B cell (primary cell): ENCODE measurements around the gene NKX1-1. TPM values are rescaled to one million over a fixed set of nuclear protein-coding genes. Genes with fewer than 3 reads are reported as not detected.

Source experiments
- ATAC-seq: fragments of 200-7000 bp; cut with Tn5 transposase; one replicate; pipeline ENCODE4 v1.10.0; 2021; ENCODE audit warnings: low read depth, mild to moderate bottlenecking, moderate number of reproducible peaks, moderate library complexity
- CTCF ChIA-PET: fragments of 350-600 bp; sonication (Branson Sonifier 250); formaldehyde crosslinking; loops from one replicate; lab custom pipeline; 2021; ENCODE audit warnings: antibody characterized with exemption, inconsistent platforms; lab: Charles Lee
- POLR2A ChIA-PET: fragments of 350-600 bp; sonication (Branson Sonifier 250); formaldehyde crosslinking; loops from one replicate; lab custom pipeline; 2021; ENCODE audit warnings: antibody characterized with exemption; lab: Charles Lee
- DNase-seq: peaks from one replicate; pipeline ENCODE4 v3.0.0; 2013
- H2AFZ ChIP-seq: 2 replicates; pipeline ENCODE4 v1.6.1; 2012; ENCODE audit warnings: mild to moderate bottlenecking, low read depth, low read length; ENCODE audit not compliant: insufficient read depth, poor library complexity, severe bottlenecking
- H3K27ac ChIP-seq, 2 donors: 1 replicate in 1 of 2; 2 replicates in 1 of 2; pipeline ENCODE4 v1.5.1; 2012 to 2013; ENCODE audit warnings: low read length in 2 of 2, mild to moderate bottlenecking in 2 of 2, moderate library complexity in 1 of 2
- H3K27me3 ChIP-seq, 4 experiments: fragments of 200-600 bp in 1 of 4; sonication (generic) in 1 of 4; replicated peaks in 1 of 4; 1 replicate in 2 of 4; 2 replicates in 2 of 4; pipeline versions ENCODE4 v1.6.1 to v1.7.0; 2013 to 2016; ENCODE audit warnings: low read length in 3 of 4, mild to moderate bottlenecking in 2 of 4, mixed read lengths in 1 of 4, moderate library complexity in 1 of 4; ENCODE audit not compliant: insufficient read depth in 4 of 4, control insufficient read depth in 3 of 4; ENCODE audit errors: control extremely low read depth in 1 of 4
- H3K36me3 ChIP-seq, 2 experiments: replicated peaks in 1 of 2; 1 replicate in 1 of 2; 2 replicates in 1 of 2; pipeline versions ENCODE4 v1.6.1 to v1.7.1; 2013; ENCODE audit warnings: low read length in 1 of 2; ENCODE audit not compliant: insufficient read depth in 2 of 2, control insufficient read depth in 1 of 2; ENCODE audit errors: control extremely low read depth in 1 of 2, extremely low read depth in 1 of 2
- H3K4me1 ChIP-seq, 2 donors: fragments of 200-600 bp in 1 of 2; sonication (generic) in 1 of 2; 1 replicate in 1 of 2; 2 replicates in 1 of 2; pipeline versions ENCODE4 v1.5.1 to v1.6.1; 2013 to 2017; ENCODE audit warnings: low read length in 2 of 2; ENCODE audit not compliant: control insufficient read depth in 2 of 2, insufficient read depth in 2 of 2
- H3K4me2 ChIP-seq: replicated peaks from 2 replicates; pipeline ENCODE3; 2012; ENCODE audit warnings: mild to moderate bottlenecking, low read depth, low read length; ENCODE audit not compliant: poor library complexity, severe bottlenecking
- H3K4me3 ChIP-seq, 5 experiments: fragments of 200-600 bp in 1 of 5; sonication (generic) in 1 of 5; 1 replicate in 3 of 5; 2 replicates in 2 of 5; pipeline versions ENCODE4 v1.5.1 to v1.7.0; 2011 to 2016; ENCODE audit warnings: low read length in 4 of 5, mild to moderate bottlenecking in 4 of 5, low read depth in 2 of 5, control low read depth in 1 of 5, moderate library complexity in 1 of 5; ENCODE audit not compliant: insufficient read depth in 1 of 5; ENCODE audit errors: control extremely low read depth in 1 of 5, extremely low read depth in 1 of 5
- H3K79me2 ChIP-seq: fragments of 200-600 bp; sonication (generic); one replicate; pipeline ENCODE4 v1.6.0; 2016; ENCODE audit warnings: low read length; ENCODE audit not compliant: control insufficient read depth, insufficient read depth
- H3K9ac ChIP-seq: fragments of 200-600 bp; sonication (generic); 2 replicates; pipeline ENCODE4 v1.6.1; 2017; ENCODE audit warnings: mild to moderate bottlenecking, low read length, moderate library complexity
- H3K9me3 ChIP-seq, 3 donors: one replicate each; pipeline versions ENCODE4 v1.6.1 to v1.7.1; 2013; ENCODE audit warnings: low read length in 2 of 3; ENCODE audit not compliant: control insufficient read depth in 2 of 3, insufficient read depth in 1 of 3; ENCODE audit errors: control extremely low read depth in 1 of 3
- H4K20me1 ChIP-seq: 2 replicates; pipeline ENCODE4 v1.6.0; 2012; ENCODE audit warnings: mild to moderate bottlenecking, low read length; ENCODE audit not compliant: insufficient read depth, control insufficient read depth, poor library complexity, severe bottlenecking
- H3K27ac Mint-ChIP-seq: one replicate; pipeline ENCODE4 v1.8.0; 2021; ENCODE audit warnings: mixed read lengths
- H3K27me3 Mint-ChIP-seq: one replicate; pipeline ENCODE4 v1.8.0; 2021; ENCODE audit warnings: mixed read lengths
- H3K4me1 Mint-ChIP-seq: one replicate; pipeline ENCODE4 v1.8.0; 2021; ENCODE audit warnings: mixed read lengths
- H3K4me3 Mint-ChIP-seq: one replicate; pipeline ENCODE4 v1.8.0; 2021; ENCODE audit warnings: mixed read lengths
- H3K9me3 Mint-ChIP-seq: one replicate; pipeline ENCODE4 v1.8.0; 2022; ENCODE audit warnings: mixed read lengths; ENCODE audit not compliant: insufficient read depth
- EZH2 ChIP-seq: IDR thresholded peaks from 2 replicates; pipeline ENCODE4 v1.6.1; 2012; ENCODE audit warnings: borderline replicate concordance, low read depth, mild to moderate bottlenecking, moderate library complexity, low read length; ENCODE audit not compliant: insufficient read depth, poor library complexity, severe bottlenecking
- WGBS: methylation state at CpG from one replicate; pipeline ENCODE4 v1.1.5; 2013; ENCODE audit warnings: missing lambda C conversion rate; ENCODE audit not compliant: insufficient coverage; 5-methylcytosine and 5-hydroxymethylcytosine counted together
- intact Hi-C: fragments of 100-400 bp; cut with micrococcal nuclease; formaldehyde crosslinking; loops from one replicate; pipeline ENCODE4 v1.10.0; 2022
- polyA plus RNA-seq: library from polyadenylated mRNA; depleted of rRNA; stranded (reverse); fragments of >200 nt; gene quantifications from 2 replicates; pipeline ENCODE4 v1.2.3, GENCODE V29; 2012
- total RNA-seq, 2 donors: library from RNA; stranded (reverse); fragments of 120-200 nt in 1 of 2; gene quantifications; 1 replicate in 1 of 2; 2 replicates in 1 of 2; pipeline versions ENCODE4 v1.2.3 to v1.2.4, GENCODE V29; 2013 to 2022
- TF ChIP-seq, protein P1 (sequence below): fragments of 200-600 bp; IDR thresholded peaks from one replicate; pipeline ENCODE4 v1.8.0; 2022; ENCODE audit warnings: antibody characterized with exemption, mild to moderate bottlenecking

Gene NKX1-1
- total and polyA plus RNA-seq, 2 donors (not counting 1 experiment from before 2014, with no cell fraction given): not detected

DNA sequence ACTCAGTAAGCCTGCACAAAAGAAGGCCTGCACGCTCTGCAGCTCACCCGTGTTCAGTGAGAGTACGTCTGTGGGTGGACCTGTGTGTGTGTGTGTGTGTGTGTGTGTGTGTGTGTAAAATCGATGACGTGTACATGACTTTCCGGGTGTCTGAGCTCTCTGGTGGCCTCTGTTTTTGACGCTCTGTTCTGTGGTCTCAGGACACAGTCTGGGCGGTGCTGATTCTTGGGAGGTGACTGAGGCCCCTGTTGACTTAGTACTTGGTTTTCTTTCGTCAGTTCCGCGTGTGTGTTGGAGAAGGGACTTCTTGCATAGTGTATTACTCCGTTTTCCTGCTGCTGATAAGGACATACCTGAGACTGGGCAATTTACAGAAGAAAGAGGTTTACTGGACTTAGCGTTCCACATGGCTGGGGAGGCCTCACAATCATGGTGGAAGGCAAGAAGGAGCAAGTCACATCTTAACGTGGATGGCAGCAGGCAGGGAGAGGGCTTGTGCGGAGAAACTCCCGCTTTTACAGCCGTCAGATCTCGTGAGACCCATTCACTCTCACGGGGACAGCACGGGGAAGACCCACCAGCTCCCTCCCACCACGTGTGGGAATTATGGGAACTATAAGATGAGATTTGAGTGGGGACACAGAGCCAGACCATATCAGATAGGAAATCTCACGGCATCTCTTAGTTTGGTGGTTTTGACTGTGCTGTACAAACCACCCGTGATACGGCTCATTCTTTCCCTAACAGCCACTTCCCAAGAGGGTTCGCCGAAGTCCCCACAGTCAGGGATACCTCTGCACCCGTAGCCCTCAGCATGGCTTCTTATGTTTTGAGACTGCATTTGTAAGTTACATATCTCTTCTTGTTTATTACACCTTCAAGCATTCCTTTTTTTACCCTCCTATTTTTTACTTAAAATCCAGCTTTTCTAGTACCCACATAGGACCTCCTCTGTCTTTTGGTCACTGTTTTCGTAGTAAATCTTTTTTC lies 34.8 kb downstream of the NKX1-1 start:
- POLR2A ChIA-PET: no interaction called here
- H3K27me3 Mint-ChIP-seq: no peaks in the 10 kb centered on the region
- ATAC-seq (no peak), DNase-seq (no peak)
- CTCF ChIA-PET: no interaction called here
- TF ChIP-seq EZH2: no peak
- TF ChIP-seq, protein P1, sequence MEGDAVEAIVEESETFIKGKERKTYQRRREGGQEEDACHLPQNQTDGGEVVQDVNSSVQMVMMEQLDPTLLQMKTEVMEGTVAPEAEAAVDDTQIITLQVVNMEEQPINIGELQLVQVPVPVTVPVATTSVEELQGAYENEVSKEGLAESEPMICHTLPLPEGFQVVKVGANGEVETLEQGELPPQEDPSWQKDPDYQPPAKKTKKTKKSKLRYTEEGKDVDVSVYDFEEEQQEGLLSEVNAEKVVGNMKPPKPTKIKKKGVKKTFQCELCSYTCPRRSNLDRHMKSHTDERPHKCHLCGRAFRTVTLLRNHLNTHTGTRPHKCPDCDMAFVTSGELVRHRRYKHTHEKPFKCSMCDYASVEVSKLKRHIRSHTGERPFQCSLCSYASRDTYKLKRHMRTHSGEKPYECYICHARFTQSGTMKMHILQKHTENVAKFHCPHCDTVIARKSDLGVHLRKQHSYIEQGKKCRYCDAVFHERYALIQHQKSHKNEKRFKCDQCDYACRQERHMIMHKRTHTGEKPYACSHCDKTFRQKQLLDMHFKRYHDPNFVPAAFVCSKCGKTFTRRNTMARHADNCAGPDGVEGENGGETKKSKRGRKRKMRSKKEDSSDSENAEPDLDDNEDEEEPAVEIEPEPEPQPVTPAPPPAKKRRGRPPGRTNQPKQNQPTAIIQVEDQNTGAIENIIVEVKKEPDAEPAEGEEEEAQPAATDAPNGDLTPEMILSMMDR: no peak
- Histone ChIP-seq H3K4me3 (no peak overlapping the region), H3K4me1 (no peaks in the 10 kb centered on the region), H3K9me3 (peaks cover 0 to 4% (median 0%) of the 10 kb centered on the region in 3 donors), H3K27me3 (no peaks in the 10 kb centered on the region), H3K36me3 (peaks cover 0 to 12% of the 10 kb centered on the region in 2 experiments), H4K20me1 (no peaks in the 10 kb centered on the region), H3K9ac (no peak overlapping the region), H2AFZ (no peak overlapping the region), H3K79me2 (no peaks in the 10 kb centered on the region), H3K27ac (no peak overlapping the region), H3K4me2 (no peak overlapping the region)
- intact Hi-C loops: no loop called here
- H3K9me3 Mint-ChIP-seq: no peaks in the 10 kb centered on the region
- no peaks in the 10 kb centered on the region for H3K4me1 Mint-ChIP-seq
- 95% methylated on average over 17 of the region's 28 CpGs for WGBS
- no peak overlapping the region for H3K27ac Mint-ChIP-seq
- no peak overlapping the region for H3K4me3 Mint-ChIP-seq
